ENCODE measurements around the gene GLCCI1. TPM values are rescaled to one million over a fixed set of nuclear protein-coding genes. Genes with fewer than 3 reads are reported as not detected.
"Not testable (repeated sequence)": the region's sequence is repeated elsewhere in the genome, so short reads cannot be mapped to it uniquely, and the experiment has no call there.

GLCCI1 gene
- total RNA-seq, 1 donor from 2014 or later, result 5.7 TPM

DNA sequence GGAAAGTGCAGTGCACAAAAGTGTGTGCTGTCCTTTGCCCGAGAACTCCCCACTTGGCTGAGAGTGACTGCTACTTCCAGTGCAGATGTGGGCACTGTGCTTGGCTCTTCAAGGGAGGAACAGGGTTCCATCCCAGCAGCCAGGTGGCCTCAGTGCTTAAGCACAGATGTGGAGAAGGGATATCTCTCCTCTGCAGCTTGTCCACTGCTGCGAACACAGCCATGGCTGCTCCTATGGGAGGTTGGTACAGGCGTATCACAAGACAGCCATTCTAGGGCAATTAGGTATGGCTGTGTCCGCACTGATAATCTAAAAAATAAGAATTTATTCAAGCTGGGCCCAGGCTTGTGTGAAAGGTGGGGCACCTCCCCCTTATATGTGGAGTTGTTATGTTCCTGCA lies 66.6 kb downstream of the GLCCI1 start:
- no peak for ATAC-seq
- intact Hi-C loops (cut with DNase I), result no loop called here
- DNase-seq (ENCODE audit: missing footprints), result no peak

DNA sequence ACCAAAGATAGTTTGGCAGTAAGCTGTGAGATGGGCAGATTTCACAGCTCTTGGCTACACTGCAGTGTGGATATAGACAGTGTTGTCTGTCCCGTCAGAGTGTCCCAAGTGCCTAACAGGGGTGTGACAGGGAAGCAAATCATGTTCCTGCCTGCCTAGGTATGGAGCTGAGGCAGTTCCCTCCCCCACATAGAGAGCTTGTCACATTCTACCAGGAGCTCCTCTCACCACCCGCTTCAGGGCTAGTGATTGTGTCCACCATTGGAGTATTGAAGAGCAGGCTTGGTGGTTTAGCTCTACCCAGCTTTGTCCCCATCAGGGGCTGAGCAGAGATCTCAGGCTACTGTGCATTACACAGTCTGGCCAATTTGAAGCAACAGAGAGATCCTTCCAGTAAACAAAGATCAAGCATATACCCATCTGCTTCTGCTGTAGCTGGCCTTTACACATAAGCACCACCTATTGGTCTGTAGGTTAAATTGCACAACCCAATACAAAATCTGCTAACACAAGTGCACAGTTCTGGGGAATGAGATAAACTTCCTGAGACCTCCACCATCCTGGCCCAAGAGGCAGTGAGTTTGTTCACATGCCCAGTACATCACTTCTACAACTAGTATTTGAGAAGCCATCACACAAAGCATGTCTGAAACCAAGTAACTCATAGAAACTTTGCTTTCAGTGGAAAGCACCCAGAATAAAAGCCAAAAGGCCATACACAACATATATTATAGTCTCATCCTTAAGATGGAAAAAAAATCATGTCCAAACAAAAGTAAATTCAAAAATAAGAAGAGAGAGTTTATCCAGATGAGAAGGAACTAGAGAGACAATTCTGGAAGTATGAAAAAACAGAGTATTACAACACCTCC lies 67.3 kb downstream of the GLCCI1 start:
- DNase-seq (ENCODE audit: missing footprints) (no peak), ATAC-seq (no peak)
- intact Hi-C loops (cut with DNase I), result no loop called here

DNA sequence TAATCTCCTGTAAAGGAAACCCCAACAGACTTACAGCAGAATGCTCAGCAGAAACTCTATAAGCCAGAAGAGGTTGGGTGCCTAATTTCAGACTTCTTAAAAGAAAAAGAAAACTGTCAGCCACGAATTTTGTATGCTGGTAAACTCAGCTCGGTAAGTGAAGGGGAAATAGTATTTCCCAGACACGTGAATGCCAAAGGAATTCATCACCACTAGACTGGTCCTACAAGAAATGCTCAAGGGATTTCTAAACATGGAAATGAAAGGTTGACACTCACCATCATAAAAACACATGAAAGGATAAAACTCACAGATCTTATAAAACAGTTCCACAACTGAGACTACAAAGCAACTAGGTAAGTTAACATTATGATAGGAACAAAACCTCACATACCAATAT lies 68.6 kb downstream of the GLCCI1 start:
- ATAC-seq (no peak), DNase-seq (ENCODE audit: missing footprints) (no peak)
- intact Hi-C loops (cut with DNase I), result no loop called here

DNA sequence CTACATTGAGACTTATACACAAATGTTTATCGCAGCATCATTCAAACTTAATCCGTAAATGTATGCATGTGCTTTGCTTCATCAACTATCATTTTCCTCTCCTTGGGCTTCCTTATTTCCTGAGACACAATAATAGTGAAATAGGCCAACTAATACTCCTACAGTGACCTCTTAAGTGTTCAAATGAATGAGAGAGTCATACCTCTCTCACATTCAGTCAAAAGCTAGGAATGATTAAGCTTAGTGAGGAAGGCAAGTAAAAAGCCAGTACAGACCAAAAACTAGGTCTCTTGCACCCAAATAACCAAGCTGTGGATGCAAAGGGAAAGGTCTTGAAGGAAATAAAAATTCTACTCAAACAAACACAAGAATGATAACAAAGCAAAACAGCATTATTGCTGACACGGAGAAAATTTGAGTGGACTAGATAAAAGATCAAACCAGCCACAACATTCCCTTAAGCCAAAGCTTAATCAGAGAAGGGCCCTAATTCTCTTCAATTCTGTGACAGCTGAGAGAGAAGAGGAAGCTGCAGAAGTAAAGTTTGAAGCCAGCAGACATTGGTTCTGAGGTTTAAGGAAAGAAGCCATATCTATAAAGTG lies 72.3 kb downstream of the GLCCI1 start:
- no peak for ATAC-seq
- intact Hi-C loops (cut with DNase I), result no loop called here
- DNase-seq (ENCODE audit: missing footprints), result no peak

DNA sequence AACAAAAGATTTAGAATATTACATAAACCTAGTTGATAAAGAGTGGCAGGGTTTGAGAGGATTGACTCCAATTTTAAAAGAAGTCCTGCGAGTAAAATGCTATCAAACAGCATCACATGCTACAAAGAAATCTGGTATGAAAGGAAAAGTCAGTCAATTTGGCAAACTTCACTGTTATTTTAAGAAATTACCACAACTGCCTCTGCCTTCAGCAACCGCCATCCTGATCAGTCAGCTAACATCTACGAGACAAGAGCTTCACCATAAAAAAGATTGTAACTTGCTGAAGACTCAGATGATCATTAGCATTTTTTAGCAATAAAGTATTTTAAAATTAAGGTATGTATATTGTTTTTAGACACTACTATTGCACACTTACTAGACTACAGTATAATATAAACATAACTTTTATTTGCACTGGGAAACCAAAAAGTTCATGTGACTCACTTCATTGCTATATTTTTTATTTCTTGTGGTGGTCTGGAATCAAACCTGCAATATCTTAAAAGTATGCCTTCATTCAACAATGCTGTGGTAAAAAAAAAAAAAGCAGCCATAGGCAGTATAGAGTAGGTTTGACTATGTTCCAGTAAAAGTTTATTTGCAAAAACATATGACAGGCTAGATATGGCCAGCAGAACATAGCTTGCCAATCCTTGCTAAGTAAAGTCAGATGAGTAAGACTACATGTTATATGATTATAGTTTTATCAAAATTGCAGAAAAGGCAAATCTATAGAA lies 74.4 kb downstream of the GLCCI1 start:
- ATAC-seq, result no peak
- intact Hi-C loops (cut with DNase I), result no loop called here
- DNase-seq (ENCODE audit: missing footprints), result no peak

DNA sequence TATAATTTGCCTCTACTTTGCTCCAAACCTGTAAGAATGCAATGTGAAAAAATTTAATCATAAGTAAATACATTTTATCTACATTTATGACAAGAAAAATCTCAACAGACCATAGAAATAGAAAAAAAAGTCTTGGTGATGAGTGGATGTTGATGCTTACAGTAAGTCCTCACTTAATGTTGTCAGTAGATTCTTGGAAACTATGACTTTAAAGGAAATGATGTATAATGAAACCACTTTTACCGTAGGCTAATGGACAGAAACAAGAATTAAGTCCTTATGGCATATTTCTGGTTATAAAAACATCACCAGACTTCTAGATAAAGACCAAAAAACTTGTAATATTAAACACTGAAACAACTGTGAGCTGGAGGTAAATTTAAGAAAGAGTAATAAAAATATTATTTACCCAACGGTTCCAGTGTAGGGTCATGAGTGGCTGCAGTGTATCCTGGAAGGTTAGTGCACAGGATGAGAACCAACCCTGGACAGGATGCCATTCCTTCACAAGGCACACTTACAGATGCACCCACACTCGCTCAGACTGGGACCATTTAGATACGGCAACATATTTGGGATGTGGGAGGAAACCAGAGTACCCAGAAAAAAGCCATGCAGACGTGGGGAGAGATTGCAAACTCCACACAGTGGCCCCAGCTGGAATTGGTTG lies 76.3 kb downstream of the GLCCI1 start:
- ATAC-seq, result no peak
- intact Hi-C loops (cut with DNase I), result no loop called here
- DNase-seq (ENCODE audit: missing footprints), result no peak

DNA sequence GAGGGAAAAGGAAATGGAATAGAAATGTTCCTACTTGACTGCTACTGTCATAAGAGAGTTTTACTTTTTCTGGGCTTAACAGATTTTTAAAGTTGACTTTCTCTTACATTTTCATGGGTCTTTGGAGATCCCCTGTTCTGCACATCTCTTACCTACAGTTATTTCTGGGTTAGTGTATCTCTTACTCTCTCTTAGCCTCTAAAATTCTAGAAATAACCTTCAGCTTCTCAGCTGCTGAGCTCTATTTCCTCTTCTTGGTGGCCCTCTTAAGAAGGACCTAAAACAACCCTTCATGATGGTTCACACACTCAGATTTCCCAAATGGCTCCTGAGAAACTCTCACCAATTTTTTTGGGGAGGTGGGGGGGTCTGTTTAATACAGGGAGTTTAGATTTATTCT lies 79.5 kb downstream of the GLCCI1 start:
- DNase-seq (ENCODE audit: missing footprints); ATAC-seq; intact Hi-C loops (cut with DNase I): not testable (repeated sequence)

DNA sequence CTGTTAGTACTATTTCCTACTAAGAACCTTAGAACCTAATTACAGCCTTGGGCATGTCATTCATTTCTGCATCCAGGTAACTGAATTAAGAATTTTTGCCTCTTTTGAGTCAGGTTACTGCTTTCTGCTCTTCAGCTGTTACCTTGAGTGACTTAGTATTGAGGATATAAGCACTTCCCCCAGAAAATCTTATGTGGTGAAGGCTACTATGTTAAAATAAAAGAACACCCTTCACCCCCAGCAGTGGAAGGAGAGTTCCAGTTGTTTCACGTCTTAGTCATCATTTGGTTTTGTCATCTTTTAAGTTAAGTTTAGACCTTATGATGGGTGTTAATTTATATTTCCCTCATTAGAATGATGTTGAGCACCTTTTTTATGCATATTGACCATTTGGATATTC lies 82.8 kb downstream of the GLCCI1 start:
- DNase-seq (ENCODE audit: missing footprints), result no peak
- ATAC-seq, result no peak
- intact Hi-C loops (cut with DNase I), result no loop called here

DNA sequence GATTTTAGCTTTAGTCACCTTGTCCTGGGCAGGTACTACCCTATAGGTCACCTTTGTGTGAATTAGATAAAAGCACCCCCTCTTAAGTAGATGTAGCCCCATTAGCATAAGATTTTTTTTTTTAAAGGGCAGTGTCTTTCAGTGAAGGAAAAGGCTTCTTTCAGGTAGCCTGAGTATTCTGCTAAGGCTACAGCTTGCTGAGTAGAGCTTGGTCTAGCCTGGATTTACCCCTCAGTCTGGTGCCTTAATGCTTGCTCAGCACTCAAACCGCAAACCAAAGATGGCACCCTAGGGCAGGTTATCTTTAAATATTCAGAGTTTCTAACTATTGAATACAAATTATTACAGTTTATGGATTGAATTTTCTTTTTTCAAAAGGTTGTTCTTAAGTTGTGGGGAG lies 83.4 kb downstream of the GLCCI1 start:
- ATAC-seq (no peak), DNase-seq (ENCODE audit: missing footprints) (no peak)
- intact Hi-C loops (cut with DNase I), result no loop called here

DNA sequence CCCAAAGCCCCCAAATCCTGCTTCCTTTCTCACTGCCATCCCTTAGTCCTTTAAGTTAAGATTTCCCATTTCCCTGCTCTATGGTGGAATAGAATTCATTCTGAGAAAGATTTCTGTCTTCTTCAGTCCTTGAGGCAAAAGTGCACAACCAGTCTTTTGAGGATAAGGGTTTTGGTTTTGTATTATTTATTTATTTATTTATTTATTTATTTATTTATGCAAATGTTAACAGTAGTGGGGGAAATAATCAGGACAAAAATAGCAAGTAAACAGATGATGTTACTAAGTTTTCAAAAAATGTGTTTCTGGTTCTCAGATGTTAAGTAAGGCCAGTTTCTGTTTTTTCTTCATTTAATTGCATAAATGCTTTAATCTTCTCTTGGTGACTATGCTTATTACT lies 84.2 kb downstream of the GLCCI1 start:
- intact Hi-C loops (cut with DNase I), result no loop called here
- DNase-seq (ENCODE audit: missing footprints) (no peak), ATAC-seq (no peak)

DNA sequence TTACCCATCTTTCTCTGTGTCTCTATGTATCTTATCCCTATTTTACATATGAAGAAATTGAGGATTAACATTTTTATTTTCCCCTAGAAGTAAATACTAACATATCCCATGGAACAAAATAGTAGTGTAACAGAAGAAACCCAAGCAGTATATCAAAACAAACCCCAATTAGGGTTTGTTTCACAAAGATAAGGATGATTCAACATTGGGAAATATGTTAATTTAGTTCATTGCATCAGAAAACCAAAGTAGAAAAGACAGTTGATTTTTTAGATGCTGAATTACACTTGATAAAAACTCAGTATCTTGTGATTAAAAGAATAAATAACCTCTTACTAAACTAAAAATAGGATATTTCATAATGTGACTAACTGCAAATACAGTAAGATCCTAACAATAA lies 87.8 kb downstream of the GLCCI1 start:
- DNase-seq (ENCODE audit: missing footprints), result no peak
- ATAC-seq, result no peak
- intact Hi-C loops (cut with DNase I), result no loop called here

DNA sequence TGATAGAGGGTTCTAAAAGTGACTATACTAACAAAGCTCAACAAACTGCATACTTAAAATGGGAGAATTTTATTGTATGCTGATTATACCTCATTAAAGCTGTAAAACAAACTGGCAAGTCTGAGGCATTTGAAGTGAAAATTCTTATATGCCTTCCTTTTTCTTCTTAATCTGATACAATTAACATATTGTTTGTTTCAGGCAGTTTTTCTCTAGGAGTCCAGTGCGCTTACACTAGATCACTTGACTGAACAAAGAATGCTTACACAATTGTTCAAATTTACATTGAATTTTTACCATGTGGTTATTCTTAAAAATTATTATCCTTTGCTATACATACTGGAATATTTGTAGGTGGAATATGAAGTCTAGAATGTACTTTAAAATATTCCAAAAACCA lies 89.0 kb downstream of the GLCCI1 start:
- intact Hi-C loops (cut with DNase I), result no loop called here
- DNase-seq (ENCODE audit: missing footprints) (no peak), ATAC-seq (no peak)

DNA sequence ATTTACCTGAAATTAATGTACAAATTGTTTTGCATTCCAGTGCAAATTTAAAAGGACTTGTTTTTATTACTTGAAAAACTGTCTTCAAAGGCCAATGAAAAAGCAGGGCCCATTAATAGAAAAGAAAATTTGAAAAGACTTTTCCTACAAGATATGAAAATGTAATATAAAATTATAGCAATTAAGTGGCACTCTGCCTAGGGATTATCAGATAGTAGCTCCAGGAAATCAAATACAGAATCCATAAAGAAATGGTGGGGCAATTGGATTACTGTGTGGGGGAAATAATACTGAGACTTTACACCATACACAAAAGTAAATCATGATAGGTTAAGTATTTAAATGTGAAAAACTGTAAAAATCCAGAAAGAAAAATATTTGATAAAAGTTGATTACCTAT lies 89.7 kb downstream of the GLCCI1 start:
- intact Hi-C loops (cut with DNase I), result no loop called here
- no peak for ATAC-seq
- DNase-seq (ENCODE audit: missing footprints), result no peak

DNA sequence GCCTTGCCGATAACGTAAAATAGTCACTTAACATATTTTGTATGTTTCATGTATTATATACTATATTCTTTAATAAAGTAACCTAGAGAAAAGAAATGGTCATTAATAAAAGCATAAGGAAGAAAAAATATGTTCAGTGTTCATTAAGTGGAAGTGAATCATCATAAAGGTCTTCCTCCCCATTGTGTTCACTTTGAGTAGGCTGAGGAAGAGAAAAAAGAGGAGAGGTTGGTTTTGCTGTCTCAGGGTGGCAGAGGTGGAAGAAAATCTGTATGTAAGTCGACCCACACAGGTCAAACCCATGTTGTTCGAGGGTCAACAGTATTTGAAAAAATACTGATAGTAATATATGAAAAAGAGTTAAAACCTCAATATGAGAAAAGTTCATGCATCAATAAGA lies 90.3 kb downstream of the GLCCI1 start:
- intact Hi-C loops (cut with DNase I), result no loop called here
- DNase-seq (ENCODE audit: missing footprints), result no peak

DNA sequence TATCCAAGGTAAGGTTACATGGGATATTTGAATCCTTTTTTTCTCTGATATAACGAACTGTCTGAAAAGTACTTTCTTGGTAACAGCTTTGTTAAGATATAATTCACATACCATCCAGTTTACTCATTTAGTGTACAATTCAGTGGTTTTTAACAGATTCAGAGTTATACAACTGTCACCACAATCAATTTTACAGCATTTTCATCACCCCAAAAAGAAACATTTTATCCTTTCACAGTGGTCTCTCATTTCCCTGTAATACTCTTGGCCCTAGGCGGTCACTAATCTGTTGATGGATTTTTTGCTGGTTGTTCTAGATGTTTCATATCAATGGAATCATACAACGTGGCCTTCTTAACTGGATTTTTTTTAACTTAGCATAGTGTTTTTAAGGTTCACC lies 91.6 kb downstream of the GLCCI1 start:
- DNase-seq (ENCODE audit: missing footprints) (no peak), ATAC-seq (no peak)
- intact Hi-C loops (cut with DNase I), result no loop called here

More for the DNA sequence above, 90.3 kb downstream of the GLCCI1 start:
- ATAC-seq, result no peak

DNA sequence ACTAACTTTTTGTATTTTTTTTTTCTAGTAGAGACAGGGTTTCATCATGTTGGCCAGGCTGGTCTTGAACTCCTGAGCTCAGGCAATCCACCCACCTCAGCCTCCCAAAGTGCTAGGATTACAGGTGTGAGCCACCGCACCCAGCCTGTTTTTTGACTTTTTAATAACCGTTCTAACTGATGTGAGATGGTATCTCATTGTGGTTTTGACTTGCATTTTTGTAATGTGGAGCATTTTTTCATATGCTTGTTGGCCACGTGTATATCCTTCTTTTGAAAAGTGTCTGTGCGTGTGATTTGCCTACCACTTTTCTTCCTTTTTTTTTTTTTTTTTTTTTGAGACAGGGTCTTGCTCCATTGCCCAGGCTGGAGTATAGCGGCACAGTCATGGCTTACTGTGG lies 94.7 kb downstream of the GLCCI1 start:
- DNase-seq (ENCODE audit: missing footprints); intact Hi-C loops (cut with DNase I); ATAC-seq: not testable (repeated sequence)

DNA sequence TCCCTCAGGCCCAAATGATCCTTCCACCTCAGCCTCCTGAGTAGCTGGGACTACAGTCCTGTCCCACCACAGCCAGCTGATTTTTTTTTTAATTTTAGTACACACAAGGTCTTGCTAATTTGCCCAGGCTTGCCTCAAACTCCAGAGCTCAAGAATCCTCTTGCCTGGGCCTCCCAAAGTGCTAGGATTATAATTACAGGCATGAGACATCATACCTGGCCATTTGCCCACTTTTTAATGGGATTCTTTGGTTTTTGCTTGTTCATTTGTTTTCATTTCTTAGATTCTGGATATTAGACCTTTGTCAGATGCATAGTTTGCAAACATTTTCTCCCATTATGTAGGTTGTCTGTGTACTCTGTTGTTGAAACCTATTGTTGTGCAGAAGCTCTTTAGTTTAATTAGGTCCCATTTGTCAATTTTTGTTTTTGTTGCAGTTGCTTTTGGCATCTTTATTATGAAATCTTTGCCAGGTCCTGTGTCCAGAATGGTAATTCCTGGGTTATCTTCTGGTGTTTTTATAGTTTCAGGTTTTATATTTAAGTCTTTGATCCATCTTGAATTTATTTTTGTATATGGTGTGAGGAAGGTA lies 95.2 kb downstream of the GLCCI1 start:
- DNase-seq (ENCODE audit: missing footprints) (no peak), ATAC-seq (no peak)
- intact Hi-C loops (cut with DNase I), result no loop called here

DNA sequence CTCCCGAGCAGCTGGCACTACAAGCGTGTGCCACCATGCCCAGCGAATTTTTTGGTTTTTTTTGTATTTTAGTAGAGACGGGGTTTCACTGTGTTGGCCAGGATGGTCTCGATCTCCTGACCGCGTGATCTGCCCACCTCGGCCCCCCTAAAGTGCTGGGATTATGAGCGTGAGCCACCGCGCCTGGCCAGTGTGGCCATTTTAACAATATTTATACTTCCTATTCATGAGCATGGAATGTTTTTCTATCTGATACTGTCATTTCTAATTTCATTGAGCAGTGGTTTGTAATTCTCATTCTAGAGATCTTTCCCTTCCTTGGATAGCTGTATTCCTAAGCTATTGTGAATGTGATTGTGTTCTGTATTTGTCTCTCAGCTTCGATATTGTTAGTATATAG lies 96.2 kb downstream of the GLCCI1 start:
- intact Hi-C loops (cut with DNase I), result no loop called here
- no peak for ATAC-seq

DNA sequence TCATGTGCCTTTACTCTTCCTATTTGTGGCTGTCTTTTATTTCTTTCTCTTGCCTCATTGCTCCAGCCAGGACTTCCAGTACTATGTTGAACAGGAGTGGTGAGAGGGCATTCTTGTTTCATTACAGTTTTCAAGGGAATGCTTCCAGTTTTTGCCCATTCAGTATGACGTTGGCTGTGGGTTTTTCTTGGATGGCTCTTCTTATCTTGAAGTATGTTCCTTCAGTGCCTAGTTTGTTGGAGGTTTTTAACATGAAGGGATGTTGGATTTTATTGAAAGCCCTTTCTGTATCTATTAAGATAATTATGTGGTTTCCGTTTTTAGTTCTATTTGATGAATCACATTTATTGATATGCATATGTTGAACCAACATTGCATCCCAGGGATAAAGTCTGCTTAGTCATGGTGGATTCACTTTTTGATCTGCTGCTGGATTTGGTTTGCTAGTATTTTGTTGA lies 96.8 kb downstream of the GLCCI1 start:
- DNase-seq (ENCODE audit: missing footprints) (no peak), ATAC-seq (no peak)
- intact Hi-C loops (cut with DNase I), result no loop called here

More for the DNA sequence above, 96.2 kb downstream of the GLCCI1 start:
- no peak for DNase-seq (ENCODE audit: missing footprints)

Measured in Right ventricle myocardium inferior (tissue), 1 donor.